ENCODE data around the gene RAB7A.

- TF ChIP-seq POLR2A (IDR thresholded peaks at IDR 0.05): no peak
- TF ChIP-seq, protein P1, sequence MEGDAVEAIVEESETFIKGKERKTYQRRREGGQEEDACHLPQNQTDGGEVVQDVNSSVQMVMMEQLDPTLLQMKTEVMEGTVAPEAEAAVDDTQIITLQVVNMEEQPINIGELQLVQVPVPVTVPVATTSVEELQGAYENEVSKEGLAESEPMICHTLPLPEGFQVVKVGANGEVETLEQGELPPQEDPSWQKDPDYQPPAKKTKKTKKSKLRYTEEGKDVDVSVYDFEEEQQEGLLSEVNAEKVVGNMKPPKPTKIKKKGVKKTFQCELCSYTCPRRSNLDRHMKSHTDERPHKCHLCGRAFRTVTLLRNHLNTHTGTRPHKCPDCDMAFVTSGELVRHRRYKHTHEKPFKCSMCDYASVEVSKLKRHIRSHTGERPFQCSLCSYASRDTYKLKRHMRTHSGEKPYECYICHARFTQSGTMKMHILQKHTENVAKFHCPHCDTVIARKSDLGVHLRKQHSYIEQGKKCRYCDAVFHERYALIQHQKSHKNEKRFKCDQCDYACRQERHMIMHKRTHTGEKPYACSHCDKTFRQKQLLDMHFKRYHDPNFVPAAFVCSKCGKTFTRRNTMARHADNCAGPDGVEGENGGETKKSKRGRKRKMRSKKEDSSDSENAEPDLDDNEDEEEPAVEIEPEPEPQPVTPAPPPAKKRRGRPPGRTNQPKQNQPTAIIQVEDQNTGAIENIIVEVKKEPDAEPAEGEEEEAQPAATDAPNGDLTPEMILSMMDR (IDR thresholded peaks at IDR 0.05): no peak
These were observed 58.9 kb downstream of the RAB7A start for GRCh38 chr3:128784843-128785242.
